Tibial nerve (tissue), 4 donors: Measurements from ENCODE around the gene BLM. TPM values are rescaled to one million over a fixed set of nuclear protein-coding genes. Genes with fewer than 3 reads are reported as not detected.

Experiments used
- DNase-seq, 2 donors: peaks; one replicate each; pipeline ENCODE4 v3.0.0-alpha.2; 2019; ENCODE audit warnings: low spot score in 2 of 2
- H3K27ac ChIP-seq, 4 donors: fragments of 200-600 bp; sonication (generic) in 3 of 4; one replicate each; pipeline ENCODE4 v1.5.1; 2017 to 2019; ENCODE audit warnings: mild to moderate bottlenecking in 1 of 4
- H3K27me3 ChIP-seq, 2 donors: fragments of 200-600 bp; sonication (generic) in 1 of 2; one replicate each; pipeline versions ENCODE4 v1.5.1 to v1.6.0; 2017 to 2019
- H3K36me3 ChIP-seq, 3 donors: fragments of 200-600 bp; sonication (generic); one replicate each; pipeline ENCODE4 v1.5.1; 2018 to 2019
- H3K4me1 ChIP-seq, 4 donors: fragments of 200-600 bp; sonication (generic) in 3 of 4; one replicate each; pipeline ENCODE4 v1.5.1; 2017 to 2019
- H3K4me3 ChIP-seq, 4 donors: fragments of 200-600 bp; sonication (generic) in 3 of 4; one replicate each; pipeline ENCODE4 v1.5.1; 2017 to 2019; ENCODE audit warnings: mild to moderate bottlenecking in 1 of 4, moderate library complexity in 1 of 4
- H3K9me3 ChIP-seq, 4 donors: fragments of 200-600 bp; sonication (generic) in 3 of 4; one replicate each; pipeline ENCODE4 v1.5.1; 2017 to 2019
- CTCF ChIP-seq, 5 experiments: fragments of 200-600 bp in 3 of 5; fragments of 450-650 bp in 2 of 5; sonication (generic) in 3 of 5; IDR thresholded peaks; one replicate each; pipeline ENCODE4 v1.5.1; 2016 to 2019; ENCODE audit warnings: antibody characterized with exemption in 5 of 5, mild to moderate bottlenecking in 3 of 5, moderate library complexity in 2 of 5
- EP300 ChIP-seq, 2 donors: sonication (generic); formaldehyde crosslinking; IDR thresholded peaks; one replicate each; pipeline ENCODE4 v1.6.1; 2017; ENCODE audit warnings: antibody characterized with exemption in 2 of 2, mild to moderate bottlenecking in 1 of 2
- POLR2A ChIP-seq, 2 donors: fragments of 450-650 bp; IDR thresholded peaks; one replicate each; pipeline ENCODE4 v1.6.1; 2017; ENCODE audit warnings: antibody characterized with exemption in 2 of 2, mild to moderate bottlenecking in 2 of 2, moderate library complexity in 2 of 2
- WGBS, 2 donors: methylation state at CpG; one replicate each; pipeline ENCODE4 v1.1.5; 2018; 5-methylcytosine and 5-hydroxymethylcytosine counted together
- total RNA-seq, 4 donors: library from RNA; depleted of rRNA; stranded (reverse); fragments of >200 nt; gene quantifications; one replicate each; pipeline ENCODE4 v1.1.0, GENCODE V29; 2016

Gene BLM
- total RNA-seq, 4 donors from 2014 or later: 0.66 to 9.6 (median 1.0) TPM

DNA sequence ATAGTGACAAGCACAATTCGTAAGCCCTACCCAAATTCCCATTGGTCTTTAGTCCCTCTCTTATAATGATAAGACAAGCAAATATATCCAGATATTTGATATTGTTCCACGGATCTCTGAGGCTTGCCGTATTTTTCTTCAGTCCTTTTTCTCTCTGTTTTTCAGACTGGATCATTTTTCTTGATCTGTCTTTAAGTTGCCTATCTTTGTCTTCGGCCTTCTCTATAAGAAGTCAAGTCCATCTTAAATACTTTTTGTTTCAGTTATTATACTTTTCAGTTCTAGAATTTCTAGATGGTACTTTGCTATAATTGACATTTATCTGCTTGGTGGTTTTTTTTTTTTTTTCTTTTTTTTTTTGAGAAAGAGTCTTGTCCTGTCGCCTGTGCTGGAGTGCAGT lies 13.7 kb upstream of the BLM start:
- peaks cover 0 to 19% (median 0%) of the 10 kb centered on the region in 4 donors for H3K9me3 ChIP-seq
- no peak overlapping the region for H3K27ac ChIP-seq
- H3K4me3 ChIP-seq: no peak overlapping the region
- 95 to 99% methylated on average over 5 of the region's 5 CpGs for WGBS, 2 donors
- H3K36me3 ChIP-seq: peaks cover 0 to 6% (median 0%) of the 10 kb centered on the region in 3 donors
- no peaks in the 10 kb centered on the region for H3K4me1 ChIP-seq
- H3K27me3 ChIP-seq: no peaks in the 10 kb centered on the region
- TF ChIP-seq CTCF (IDR thresholded peaks at IDR 0.05) (no peak), POLR2A (IDR thresholded peaks at IDR 0.05) (no peak), EP300 (IDR thresholded peaks at IDR 0.05) (no peak)
- DNase-seq: no peak

DNA sequence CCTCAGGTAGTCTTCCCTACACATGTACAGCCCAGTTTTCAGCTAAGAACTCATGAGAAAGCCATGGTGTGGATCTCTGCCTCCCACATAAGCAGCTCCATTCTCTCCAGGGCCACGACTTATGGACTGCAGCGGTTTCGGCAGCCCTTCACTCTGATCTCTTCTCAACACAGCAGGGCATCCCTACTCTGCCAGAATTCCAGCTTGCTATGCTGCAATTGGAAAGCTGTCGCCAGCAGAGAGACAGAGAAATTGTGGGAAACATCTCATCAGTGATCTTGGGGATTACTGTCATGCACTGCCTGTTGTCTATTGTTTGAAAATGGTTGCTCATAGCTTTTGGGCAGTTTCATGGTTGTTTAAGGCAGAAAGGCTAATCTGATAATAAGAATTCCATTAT lies 11.9 kb upstream of the BLM start:
- Histone ChIP-seq H3K36me3 (peaks cover 0 to 6% (median 0%) of the 10 kb centered on the region in 3 donors), H3K27ac (no peak overlapping the region), H3K9me3 (peaks cover 0 to 19% (median 0%) of the 10 kb centered on the region in 4 donors), H3K27me3 (no peaks in the 10 kb centered on the region), H3K4me3 (no peak overlapping the region), H3K4me1 (no peaks in the 10 kb centered on the region)
- no peak for DNase-seq
- 94 to 98% methylated on average over 4 of the region's 4 CpGs for WGBS, 2 donors
- no peak for TF ChIP-seq EP300 (IDR thresholded peaks at IDR 0.05)
- TF ChIP-seq CTCF (IDR thresholded peaks at IDR 0.05): no peak
- TF ChIP-seq POLR2A (IDR thresholded peaks at IDR 0.05): no peak

GRCh38 chr15:90706394-90707327 lies 10.5 kb upstream of the BLM start:
- 79 to 84% methylated on average over 7 of the region's 7 CpGs for WGBS, 2 donors
- Histone ChIP-seq H3K9me3 (peaks cover 0 to 19% (median 0%) of the 10 kb centered on the region in 4 donors), H3K27me3 (no peaks in the 10 kb centered on the region), H3K4me1 (no peaks in the 10 kb centered on the region), H3K4me3 (no peak overlapping the region), H3K27ac (no peak overlapping the region), H3K36me3 (peaks cover 0 to 6% (median 0%) of the 10 kb centered on the region in 3 donors)
- DNase-seq: no peak
- TF ChIP-seq EP300 (IDR thresholded peaks at IDR 0.05) (no peak), CTCF (IDR thresholded peaks at IDR 0.05) (no peak), POLR2A (IDR thresholded peaks at IDR 0.05) (no peak)

DNA sequence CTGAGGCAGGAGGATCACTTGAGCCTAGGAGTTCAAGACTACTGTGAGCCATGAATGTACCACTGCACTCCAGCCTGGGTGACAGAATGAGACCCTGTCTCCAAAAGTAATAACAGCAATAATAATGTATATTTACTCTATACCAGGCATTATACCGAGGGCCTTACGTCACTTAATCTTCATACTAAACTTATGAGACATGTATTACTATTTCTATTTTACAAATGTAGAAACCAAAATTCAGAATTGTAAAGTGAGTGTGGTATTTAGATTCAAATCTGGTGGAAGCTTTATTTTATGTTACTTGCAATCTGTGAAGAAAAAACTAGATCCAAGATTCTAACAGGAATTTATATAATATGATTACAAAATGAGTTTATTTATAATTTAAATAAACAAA lies 9.7 kb upstream of the BLM start:
- H3K27me3 ChIP-seq: no peaks in the 10 kb centered on the region
- no peak overlapping the region for H3K27ac ChIP-seq
- no peaks in the 10 kb centered on the region for H3K4me1 ChIP-seq
- H3K9me3 ChIP-seq: peaks cover 0 to 17% (median 0%) of the 10 kb centered on the region in 4 donors
- 93 to 97% methylated on average over 2 of the region's 2 CpGs for WGBS, 2 donors
- no peak for TF ChIP-seq CTCF (IDR thresholded peaks at IDR 0.05)
- DNase-seq: no peak
- peaks cover 0 to 4% (median 0%) of the 10 kb centered on the region in 3 donors for H3K36me3 ChIP-seq
- H3K4me3 ChIP-seq: no peak overlapping the region

GRCh38 chr15:90708516-90708915 lies 8.6 kb upstream of the BLM start:
- Histone ChIP-seq H3K4me3 (no peak overlapping the region), H3K9me3 (peaks cover 0 to 7% (median 0%) of the 10 kb centered on the region in 4 donors), H3K36me3 (no peaks in the 10 kb centered on the region), H3K4me1 (no peaks in the 10 kb centered on the region), H3K27me3 (no peaks in the 10 kb centered on the region), H3K27ac (no peak overlapping the region)
- no peak for DNase-seq
- TF ChIP-seq CTCF (IDR thresholded peaks at IDR 0.05) (no peak), EP300 (IDR thresholded peaks at IDR 0.05) (no peak), POLR2A (IDR thresholded peaks at IDR 0.05) (no peak)
- WGBS, 2 donors: 75 to 81% methylated on average over 1 of the region's 1 CpG
